Heart left ventricle (tissue), 13 donors: ENCODE measurements around the gene PLAC9.

ENCODE experiments used
- POLR2A ChIP-seq, 2 donors: fragments of 450-650 bp; IDR thresholded peaks; one replicate each; pipeline ENCODE4 v1.6.1; 2017; ENCODE audit warnings: antibody characterized with exemption in 2 of 2, mild to moderate bottlenecking in 2 of 2, moderate library complexity in 2 of 2
- TF ChIP-seq, protein P1 (sequence below), 12 donors: fragments of 200-600 bp; sonication (generic) in 4 of 12; IDR thresholded peaks; one replicate each; pipeline versions ENCODE4 v1.5.0 to v1.8.0; 2018 to 2022; ENCODE audit warnings: antibody characterized with exemption in 12 of 12, mild to moderate bottlenecking in 5 of 12
- donor health status: ischemic (EF 13 %, LVEDD 7.1; RV severe dilation, severe dysfunction).
- donor health status: DM: no; HTN: yes; CAD: no.
- donor health status: DM: no; HTN: no; CAD: no.
- donor health status: ischemic (EF 25% LVEDD 6.9; RV normal size, moderate dysfunction).
- donor health status: ischemic (EF 25% LVEDD 5.7; RV mildly dilated, moderate dysfunction).
- donor health status: ischemic (EF 35%, LVEDD 5.7; RV mildly dilated, moderate dysfunction).
- donor health status: nonischemic (EF 11% LVEDD 7.7; RV severe dilation, severe dysfunction).
- donor health status: DM: yes; HTN: yes; CAD: no.
- donor health status: PGD.
- donor health status: ischemic (EF 29% LVEDD 5.4; RV normal size, mild dysfunction).
- donor health status: nonischemic (EF 23%, LVEDD 6.1; RV moderate dilation, normal function).

DNA sequence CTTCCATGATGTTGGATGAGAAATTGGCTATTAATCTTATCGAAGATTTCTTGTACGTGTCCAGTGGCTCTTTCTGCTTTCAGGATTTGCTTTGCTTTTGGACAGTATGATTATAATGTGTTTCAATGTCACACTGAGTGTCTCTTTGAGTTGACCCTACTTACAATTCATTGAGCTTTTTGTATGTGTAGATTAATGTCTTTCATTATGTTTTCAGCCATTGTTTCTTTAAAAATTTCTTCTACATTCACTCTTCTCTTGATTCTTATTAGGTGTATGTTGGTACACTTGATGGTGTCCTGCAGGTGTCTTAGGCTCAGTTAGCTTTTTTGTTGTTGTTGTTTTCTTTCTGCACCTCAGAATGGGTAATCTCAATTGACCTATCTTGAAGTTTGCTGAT is 16.6 kb downstream of the PLAC9 start:
- TF ChIP-seq, protein P1, sequence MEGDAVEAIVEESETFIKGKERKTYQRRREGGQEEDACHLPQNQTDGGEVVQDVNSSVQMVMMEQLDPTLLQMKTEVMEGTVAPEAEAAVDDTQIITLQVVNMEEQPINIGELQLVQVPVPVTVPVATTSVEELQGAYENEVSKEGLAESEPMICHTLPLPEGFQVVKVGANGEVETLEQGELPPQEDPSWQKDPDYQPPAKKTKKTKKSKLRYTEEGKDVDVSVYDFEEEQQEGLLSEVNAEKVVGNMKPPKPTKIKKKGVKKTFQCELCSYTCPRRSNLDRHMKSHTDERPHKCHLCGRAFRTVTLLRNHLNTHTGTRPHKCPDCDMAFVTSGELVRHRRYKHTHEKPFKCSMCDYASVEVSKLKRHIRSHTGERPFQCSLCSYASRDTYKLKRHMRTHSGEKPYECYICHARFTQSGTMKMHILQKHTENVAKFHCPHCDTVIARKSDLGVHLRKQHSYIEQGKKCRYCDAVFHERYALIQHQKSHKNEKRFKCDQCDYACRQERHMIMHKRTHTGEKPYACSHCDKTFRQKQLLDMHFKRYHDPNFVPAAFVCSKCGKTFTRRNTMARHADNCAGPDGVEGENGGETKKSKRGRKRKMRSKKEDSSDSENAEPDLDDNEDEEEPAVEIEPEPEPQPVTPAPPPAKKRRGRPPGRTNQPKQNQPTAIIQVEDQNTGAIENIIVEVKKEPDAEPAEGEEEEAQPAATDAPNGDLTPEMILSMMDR (IDR thresholded peaks at IDR 0.05): no peak
- TF ChIP-seq POLR2A (IDR thresholded peaks at IDR 0.05): no peak
